Activated CD4-positive, alpha-beta T cell treated with anti-CD3 and anti-CD28 coated beads, Interleukin-2, amount 10 ng/mL, durations not matched to agents 24 days and 14 days (primary cell): ENCODE results near the gene RGPD3. TPM values are rescaled to one million over a fixed set of nuclear protein-coding genes. Genes with fewer than 3 reads are reported as not detected.
"Not testable (repeated sequence)": the region's sequence is repeated elsewhere in the genome, so short reads cannot be mapped to it uniquely, and the experiment has no call there.

Experiments used
- DNase-seq: peaks from one replicate; pipeline ENCODE4 v3.0.0; 2022
- H3K27ac Mint-ChIP-seq: one replicate; pipeline ENCODE4 v1.8.0; 2022; ENCODE audit warnings: mild to moderate bottlenecking, mixed read lengths
- H3K27me3 Mint-ChIP-seq: one replicate; pipeline ENCODE4 v1.8.0; 2022; ENCODE audit warnings: mixed read lengths
- H3K36me3 Mint-ChIP-seq: one replicate; pipeline ENCODE4 v1.8.0; 2022; ENCODE audit warnings: low read depth, mild to moderate bottlenecking, mixed read lengths
- H3K4me1 Mint-ChIP-seq: one replicate; pipeline ENCODE4 v1.8.0; 2021; ENCODE audit warnings: mixed read lengths
- H3K4me3 Mint-ChIP-seq: one replicate; pipeline ENCODE4 v1.8.0; 2022; ENCODE audit warnings: mild to moderate bottlenecking, moderate library complexity, mixed read lengths
- H3K9me3 Mint-ChIP-seq: one replicate; pipeline ENCODE4 v1.8.0; 2021; ENCODE audit warnings: mixed read lengths
- intact Hi-C: fragments of 100-400 bp; cut with micrococcal nuclease; formaldehyde crosslinking; loops from one replicate; pipeline ENCODE4 v1.15.1; 2023
- total RNA-seq: library from RNA; stranded (reverse); gene quantifications from 2 replicates; pipeline ENCODE4 v1.2.3, GENCODE V29; 2022

Gene RGPD3
- total RNA-seq, 1 donor from 2014 or later, result 0.21 TPM

GRCh38 chr2:106500350-106500749, 32.1 kb upstream of the RGPD3 start:
- H3K36me3 Mint-ChIP-seq, H3K27ac Mint-ChIP-seq, H3K4me1 Mint-ChIP-seq, H3K27me3 Mint-ChIP-seq, H3K4me3 Mint-ChIP-seq, intact Hi-C loops, DNase-seq, H3K9me3 Mint-ChIP-seq: not testable (repeated sequence)

GRCh38 chr2:106498549-106498948, 30.3 kb upstream of the RGPD3 start:
- H3K27me3 Mint-ChIP-seq, intact Hi-C loops, H3K9me3 Mint-ChIP-seq, H3K4me1 Mint-ChIP-seq, DNase-seq, H3K36me3 Mint-ChIP-seq, H3K27ac Mint-ChIP-seq, H3K4me3 Mint-ChIP-seq: not testable (repeated sequence)

GRCh38 chr2:106492913-106493312, 24.7 kb upstream of the RGPD3 start:
- DNase-seq, intact Hi-C loops, H3K4me1 Mint-ChIP-seq, H3K27ac Mint-ChIP-seq, H3K36me3 Mint-ChIP-seq, H3K4me3 Mint-ChIP-seq, H3K9me3 Mint-ChIP-seq, H3K27me3 Mint-ChIP-seq: not testable (repeated sequence)

GRCh38 chr2:106492399-106492798, 24.2 kb upstream of the RGPD3 start:
- H3K4me3 Mint-ChIP-seq, H3K4me1 Mint-ChIP-seq, H3K27ac Mint-ChIP-seq, intact Hi-C loops, H3K9me3 Mint-ChIP-seq, H3K27me3 Mint-ChIP-seq, DNase-seq, H3K36me3 Mint-ChIP-seq: not testable (repeated sequence)

GRCh38 chr2:106489701-106490100, 21.5 kb upstream of the RGPD3 start:
- H3K4me3 Mint-ChIP-seq, H3K36me3 Mint-ChIP-seq, DNase-seq, H3K27ac Mint-ChIP-seq, H3K4me1 Mint-ChIP-seq, H3K9me3 Mint-ChIP-seq, intact Hi-C loops: not testable (repeated sequence)
- peaks cover 16% of the 10 kb centered on the region for H3K27me3 Mint-ChIP-seq

GRCh38 chr2:106487386-106488191, 19.4 kb upstream of the RGPD3 start:
- H3K27me3 Mint-ChIP-seq, result peaks cover 21% of the 10 kb centered on the region
- intact Hi-C loops, H3K4me3 Mint-ChIP-seq, DNase-seq, H3K27ac Mint-ChIP-seq, H3K9me3 Mint-ChIP-seq, H3K4me1 Mint-ChIP-seq, H3K36me3 Mint-ChIP-seq: not testable (repeated sequence)

- peaks cover 21% of the 10 kb centered on the region for H3K27me3 Mint-ChIP-seq
- DNase-seq, intact Hi-C loops, H3K9me3 Mint-ChIP-seq, H3K27ac Mint-ChIP-seq, H3K4me1 Mint-ChIP-seq, H3K36me3 Mint-ChIP-seq, H3K4me3 Mint-ChIP-seq: not testable (repeated sequence)
Observed at GRCh38 chr2:106486551-106487385, 18.6 kb upstream of the RGPD3 start, which contains the start of gene CD8B2. Gene CD8B2, plus strand, starts transcription at chr2:106487364. Its CDS starts 63 bp downstream, at chr2:106487427.

- intact Hi-C loops, DNase-seq, H3K27me3 Mint-ChIP-seq, H3K36me3 Mint-ChIP-seq, H3K27ac Mint-ChIP-seq, H3K4me1 Mint-ChIP-seq, H3K9me3 Mint-ChIP-seq, H3K4me3 Mint-ChIP-seq: not testable (repeated sequence)
Observed at GRCh38 chr2:106479563-106479962, 11.3 kb upstream of the RGPD3 start.

- H3K27me3 Mint-ChIP-seq, H3K9me3 Mint-ChIP-seq, H3K4me1 Mint-ChIP-seq, H3K27ac Mint-ChIP-seq, intact Hi-C loops, H3K4me3 Mint-ChIP-seq, DNase-seq, H3K36me3 Mint-ChIP-seq: not testable (repeated sequence)
Observed at GRCh38 chr2:106477647-106478046, 9.4 kb upstream of the RGPD3 start.

GRCh38 chr2:106470658-106471057, 2.4 kb upstream of the RGPD3 start:
- H3K4me1 Mint-ChIP-seq, H3K27me3 Mint-ChIP-seq, H3K9me3 Mint-ChIP-seq, H3K27ac Mint-ChIP-seq, H3K4me3 Mint-ChIP-seq, H3K36me3 Mint-ChIP-seq, intact Hi-C loops: not testable (repeated sequence)
- DNase-seq, result peak; percentile 83

GRCh38 chr2:106467516-106467915, 697 bp downstream of the RGPD3 start:
- H3K9me3 Mint-ChIP-seq, DNase-seq, H3K36me3 Mint-ChIP-seq, intact Hi-C loops, H3K4me3 Mint-ChIP-seq, H3K27ac Mint-ChIP-seq, H3K27me3 Mint-ChIP-seq, H3K4me1 Mint-ChIP-seq: not testable (repeated sequence)

GRCh38 chr2:106461882-106462281, 6.3 kb downstream of the RGPD3 start:
- H3K4me3 Mint-ChIP-seq, H3K27ac Mint-ChIP-seq, H3K4me1 Mint-ChIP-seq, H3K36me3 Mint-ChIP-seq, H3K27me3 Mint-ChIP-seq, H3K9me3 Mint-ChIP-seq, intact Hi-C loops: not testable (repeated sequence)
- peak; percentile 57 for DNase-seq

- H3K36me3 Mint-ChIP-seq, DNase-seq, H3K4me1 Mint-ChIP-seq, intact Hi-C loops, H3K27me3 Mint-ChIP-seq, H3K9me3 Mint-ChIP-seq, H3K4me3 Mint-ChIP-seq, H3K27ac Mint-ChIP-seq: not testable (repeated sequence)
Observed at GRCh38 chr2:106390680-106391079, 77.5 kb downstream of the RGPD3 start.

- DNase-seq, H3K4me3 Mint-ChIP-seq, H3K4me1 Mint-ChIP-seq, intact Hi-C loops, H3K36me3 Mint-ChIP-seq, H3K9me3 Mint-ChIP-seq, H3K27me3 Mint-ChIP-seq, H3K27ac Mint-ChIP-seq: not testable (repeated sequence)
Observed at GRCh38 chr2:106388814-106389410, 79.3 kb downstream of the RGPD3 start.
